Esophagus muscularis mucosa (tissue), 3 donors: Measurements from ENCODE around the gene ANXA2.

ENCODE experiments used
- POLR2A ChIP-seq: fragments of 450-650 bp; IDR thresholded peaks from one replicate; pipeline ENCODE4 v1.6.1; 2017; ENCODE audit warnings: antibody characterized with exemption, moderate library complexity, mild to moderate bottlenecking, low read depth
- TF ChIP-seq, protein P1 (sequence below), 3 experiments: fragments of 200-600 bp in 2 of 3; fragments of 450-650 bp in 1 of 3; sonication (generic) in 2 of 3; IDR thresholded peaks; one replicate each; pipeline ENCODE4 v1.5.1; 2017 to 2019; ENCODE audit warnings: antibody characterized with exemption in 3 of 3, mild to moderate bottlenecking in 2 of 3, moderate library complexity in 1 of 3

DNA sequence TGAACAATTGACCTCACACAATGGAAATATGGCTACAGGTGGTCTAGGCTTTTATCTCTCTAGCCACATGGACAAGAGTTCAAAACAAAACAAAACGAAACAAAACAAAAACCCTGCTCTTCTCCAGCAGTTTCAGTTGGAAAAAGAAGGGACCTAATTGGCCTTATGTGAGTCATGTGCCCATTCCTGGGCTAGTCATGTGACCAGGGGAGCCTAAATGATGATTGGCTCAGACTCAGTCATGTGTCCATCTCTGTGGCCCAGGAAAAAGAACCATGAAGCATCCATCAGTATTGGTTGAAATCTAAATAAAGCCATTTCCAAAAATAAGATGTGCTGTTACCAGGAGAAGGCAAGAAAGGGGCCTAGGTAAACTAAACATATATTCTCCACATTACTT lies 96.8 kb downstream of the ANXA2 start:
- TF ChIP-seq, protein P1, sequence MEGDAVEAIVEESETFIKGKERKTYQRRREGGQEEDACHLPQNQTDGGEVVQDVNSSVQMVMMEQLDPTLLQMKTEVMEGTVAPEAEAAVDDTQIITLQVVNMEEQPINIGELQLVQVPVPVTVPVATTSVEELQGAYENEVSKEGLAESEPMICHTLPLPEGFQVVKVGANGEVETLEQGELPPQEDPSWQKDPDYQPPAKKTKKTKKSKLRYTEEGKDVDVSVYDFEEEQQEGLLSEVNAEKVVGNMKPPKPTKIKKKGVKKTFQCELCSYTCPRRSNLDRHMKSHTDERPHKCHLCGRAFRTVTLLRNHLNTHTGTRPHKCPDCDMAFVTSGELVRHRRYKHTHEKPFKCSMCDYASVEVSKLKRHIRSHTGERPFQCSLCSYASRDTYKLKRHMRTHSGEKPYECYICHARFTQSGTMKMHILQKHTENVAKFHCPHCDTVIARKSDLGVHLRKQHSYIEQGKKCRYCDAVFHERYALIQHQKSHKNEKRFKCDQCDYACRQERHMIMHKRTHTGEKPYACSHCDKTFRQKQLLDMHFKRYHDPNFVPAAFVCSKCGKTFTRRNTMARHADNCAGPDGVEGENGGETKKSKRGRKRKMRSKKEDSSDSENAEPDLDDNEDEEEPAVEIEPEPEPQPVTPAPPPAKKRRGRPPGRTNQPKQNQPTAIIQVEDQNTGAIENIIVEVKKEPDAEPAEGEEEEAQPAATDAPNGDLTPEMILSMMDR (IDR thresholded peaks at IDR 0.05): no peak
- TF ChIP-seq POLR2A: no peak
